Measurements from ENCODE around the gene TET1. TPM values are rescaled to one million over a fixed set of nuclear protein-coding genes. Genes with fewer than 3 reads are reported as not detected.
A peak's percentile ranks its signal among the peaks of the same experiment; 100 is the strongest.
"Not testable (repeated sequence)": the region's sequence is repeated elsewhere in the genome, so short reads cannot be mapped to it uniquely, and the experiment has no call there.

The TET1 gene
- total RNA-seq, 8 experiments from 2014 or later = 0.10 to 29.8 (median 23.4) TPM

GRCh38 chr10:68696018-68696417 lies 135.9 kb downstream of the TET1 start:
- no peaks in the 10 kb centered on the region for H3K4me1 ChIP-seq (replicated peaks in 1 of 2)
- H3K4me3 ChIP-seq = no peak overlapping the region
- ATAC-seq (replicated peaks in 6 of 8) = peak in 1 of 8 experiments; percentile 22
- no peak overlapping the region for H3K27ac ChIP-seq
- 50 to 100% (median 72%) methylated on average over 1 of the region's 1 CpG; no CpG with 5 or more reads in 4 of the 10 experiments for WGBS, 10 experiments
- in situ Hi-C loops (cut with MboI; ENCODE audit: low pct_unique_long_range_greater_than_20kb in 2 of 9, low sequenced_read_pairs in 9 of 9, unreplicated experiment in 9 of 9) = no loop called here

GRCh38 chr10:68697106-68697505 lies 137.0 kb downstream of the TET1 start:
- WGBS, 10 experiments = 95 to 100% (median 100%) methylated on average over 1 of the region's 1 CpG; no CpG with 5 or more reads in 1 of the 10 experiments
- no peak for ATAC-seq (replicated peaks in 6 of 8)
- H3K4me3 ChIP-seq = no peak overlapping the region
- in situ Hi-C loops (cut with MboI; ENCODE audit: low pct_unique_long_range_greater_than_20kb in 2 of 9, low sequenced_read_pairs in 9 of 9, unreplicated experiment in 9 of 9) = no loop called here
- no peak overlapping the region for H3K27ac ChIP-seq
- H3K4me1 ChIP-seq (replicated peaks in 1 of 2) = no peaks in the 10 kb centered on the region

GRCh38 chr10:68700197-68700596 lies 140.1 kb downstream of the TET1 start:
- Histone ChIP-seq H3K27ac (no peak overlapping the region), H3K4me3 (no peak overlapping the region), H3K4me1 (replicated peaks in 1 of 2) (no peaks in the 10 kb centered on the region)
- no peak for ATAC-seq (replicated peaks in 6 of 8)
- 18 to 85% (median 43%) methylated on average over 1 of the region's 1 CpG; no CpG with 5 or more reads in 3 of the 10 experiments for WGBS, 10 experiments
- in situ Hi-C loops (cut with MboI; ENCODE audit: low pct_unique_long_range_greater_than_20kb in 2 of 9, low sequenced_read_pairs in 9 of 9, unreplicated experiment in 9 of 9) = loop anchor here in 1 of 9 experiments (25.0 kb wide), 1 partner anchor 138 kb away; the partner anchor contains the start of gene TET1

GRCh38 chr10:68705548-68705947 lies 145.4 kb downstream of the TET1 start:
- Histone ChIP-seq H3K27ac (no peak overlapping the region), H3K4me3 (no peak overlapping the region), H3K4me1 (replicated peaks in 1 of 2) (no peaks in the 10 kb centered on the region)
- WGBS, 10 experiments = 0 to 88% methylated on average over 1 of the region's 1 CpG; no CpG with 5 or more reads in 8 of the 10 experiments
- ATAC-seq (replicated peaks in 6 of 8) = no peak
- in situ Hi-C loops (cut with MboI; ENCODE audit: low pct_unique_long_range_greater_than_20kb in 2 of 9, low sequenced_read_pairs in 9 of 9, unreplicated experiment in 9 of 9) = loop anchor here in 1 of 9 experiments (25.0 kb wide), 1 partner anchor 143 kb away; the partner anchor contains the start of gene TET1

- H3K4me1 ChIP-seq (replicated peaks in 1 of 2); H3K27ac ChIP-seq; ATAC-seq (replicated peaks in 6 of 8); H3K4me3 ChIP-seq: not testable (repeated sequence)
- WGBS, 10 experiments = 61 to 100% (median 93%) methylated on average over 1 to 4 of the region's 5 CpGs; no CpG with 5 or more reads in 2 of the 10 experiments
- in situ Hi-C loops (cut with MboI; ENCODE audit: low pct_unique_long_range_greater_than_20kb in 2 of 9, low sequenced_read_pairs in 9 of 9, unreplicated experiment in 9 of 9) = loop anchor here in 1 of 9 experiments (25.0 kb wide), 1 partner anchor 147 kb away; the partner anchor contains the start of gene TET1
These were observed 148.8 kb downstream of the TET1 start for GRCh38 chr10:68708987-68709386.

- in situ Hi-C loops (cut with MboI; ENCODE audit: low pct_unique_long_range_greater_than_20kb in 2 of 9, low sequenced_read_pairs in 9 of 9, unreplicated experiment in 9 of 9) = loop anchor here in 1 of 9 experiments (25.0 kb wide), 1 partner anchor 151 kb away; the partner anchor contains the start of gene TET1
- 87 to 100% (median 97%) methylated on average over 3 to 10 of the region's 13 CpGs; no CpG with 5 or more reads in 1 of the 10 experiments for WGBS, 10 experiments
- not testable (repeated sequence) for H3K4me1 ChIP-seq (replicated peaks in 1 of 2); ATAC-seq (replicated peaks in 6 of 8); H3K4me3 ChIP-seq; H3K27ac ChIP-seq
These were observed 152.9 kb downstream of the TET1 start for GRCh38 chr10:68713065-68713464.

GRCh38 chr10:68717435-68717834 lies 157.3 kb downstream of the TET1 start:
- H3K4me3 ChIP-seq = no peak overlapping the region
- no peak for ATAC-seq (replicated peaks in 6 of 8)
- H3K4me1 ChIP-seq (replicated peaks in 1 of 2) = peaks cover 0 to 2% of the 10 kb centered on the region in 2 donors
- in situ Hi-C loops (cut with MboI; ENCODE audit: low pct_unique_long_range_greater_than_20kb in 2 of 9, low sequenced_read_pairs in 9 of 9, unreplicated experiment in 9 of 9) = loop anchor here in 1 of 9 experiments (25.0 kb wide), 1 partner anchor 155 kb away; the partner anchor contains the start of gene TET1
- WGBS, 10 experiments = no CpG with 5 or more reads among the region's 3 CpGs
- no peak overlapping the region for H3K27ac ChIP-seq

GRCh38 chr10:68720793-68721672 lies 160.9 kb downstream of the TET1 start, which contains the start of gene CCAR1:
Gene CCAR1 (plus strand): TSS chr10:68721239. CDS start chr10:68722505, 1,266 bp downstream.
- 0 to 2% (median 1%) methylated on average over 3 to 37 of the region's 72 CpGs; no CpG with 5 or more reads in 3 of the 10 experiments for WGBS, 10 experiments
- Histone ChIP-seq H3K4me1 (replicated peaks in 1 of 2) (peaks cover 2 to 4% of the 10 kb centered on the region in 2 donors), H3K4me3 (peak within 1 kb of the TSS; percentile 81 to 96 (median 90)), H3K27ac (peak within 1 kb of the TSS; percentile 96 to 97)
- ATAC-seq (replicated peaks in 6 of 8) = peak; percentile 97 to 99 (median 98)
- in situ Hi-C loops (cut with MboI; ENCODE audit: low pct_unique_long_range_greater_than_20kb in 2 of 9, low sequenced_read_pairs in 9 of 9, unreplicated experiment in 9 of 9) = loop anchor here in 1 of 9 experiments (25.0 kb wide), 1 partner anchor 159 kb away; the partner anchor contains the start of gene TET1

- 0 to 22% (median 0%) methylated on average over 1 to 14 of the region's 27 CpGs; no CpG with 5 or more reads in 2 of the 10 experiments for WGBS, 10 experiments
- ATAC-seq (replicated peaks in 6 of 8) = peak in 2 of 8 experiments; percentile 26 to 35
- Histone ChIP-seq H3K27ac (peak overlapping the region; percentile 96 to 97), H3K4me3 (peak overlapping the region; percentile 81 to 96 (median 90)), H3K4me1 (replicated peaks in 1 of 2) (peaks cover 2 to 4% of the 10 kb centered on the region in 2 donors)
- in situ Hi-C loops (cut with MboI; ENCODE audit: low pct_unique_long_range_greater_than_20kb in 2 of 9, low sequenced_read_pairs in 9 of 9, unreplicated experiment in 9 of 9) = loop anchor here in 1 of 9 experiments (25.0 kb wide), 1 partner anchor 160 kb away; the partner anchor contains the start of gene TET1
These were observed 161.7 kb downstream of the TET1 start for GRCh38 chr10:68721673-68722335.

GRCh38 chr10:68725016-68725415 lies 164.9 kb downstream of the TET1 start:
- WGBS, 10 experiments = 92 to 100% (median 95%) methylated on average over 2 to 14 of the region's 14 CpGs; no CpG with 5 or more reads in 1 of the 10 experiments
- H3K4me3 ChIP-seq = no peak overlapping the region
- in situ Hi-C loops (cut with MboI; ENCODE audit: low pct_unique_long_range_greater_than_20kb in 2 of 9, low sequenced_read_pairs in 9 of 9, unreplicated experiment in 9 of 9) = loop anchor here in 2 of 9 experiments (25.0 kb wide), 2 partner anchors 187 to 338 kb away; partner anchors contain the start of gene DDX50 (in 1 of the 2)
- peaks cover 2 to 4% of the 10 kb centered on the region in 2 donors for H3K4me1 ChIP-seq (replicated peaks in 1 of 2)
- H3K27ac ChIP-seq = no peak overlapping the region
- ATAC-seq (replicated peaks in 6 of 8) = no peak

- no peak for ATAC-seq (replicated peaks in 6 of 8)
- Histone ChIP-seq H3K4me3 (no peak overlapping the region), H3K4me1 (replicated peaks in 1 of 2) (peaks cover 0 to 4% of the 10 kb centered on the region in 2 donors), H3K27ac (no peak overlapping the region)
- 78 to 100% (median 95%) methylated on average over 1 to 9 of the region's 9 CpGs for WGBS, 10 experiments
- in situ Hi-C loops (cut with MboI; ENCODE audit: low pct_unique_long_range_greater_than_20kb in 2 of 9, low sequenced_read_pairs in 9 of 9, unreplicated experiment in 9 of 9) = loop anchor here in 2 of 9 experiments (25.0 kb wide), 2 partner anchors 185 to 340 kb away; partner anchors contain the start of gene DDX50 (in 1 of the 2)
These were observed 167.0 kb downstream of the TET1 start for GRCh38 chr10:68727146-68727545.

- H3K4me3 ChIP-seq = no peak overlapping the region
- no peak for ATAC-seq (replicated peaks in 6 of 8)
- no peak overlapping the region for H3K27ac ChIP-seq
- 81 to 100% (median 98%) methylated on average over 1 to 8 of the region's 8 CpGs; no CpG with 5 or more reads in 2 of the 10 experiments for WGBS, 10 experiments
- no peaks in the 10 kb centered on the region for H3K4me1 ChIP-seq (replicated peaks in 1 of 2)
- in situ Hi-C loops (cut with MboI; ENCODE audit: low pct_unique_long_range_greater_than_20kb in 2 of 9, low sequenced_read_pairs in 9 of 9, unreplicated experiment in 9 of 9) = loop anchor here in 2 of 9 experiments (25.0 kb wide), 2 partner anchors 180 to 345 kb away; partner anchors contain the start of gene DDX50 (in 1 of the 2)
These were observed 172.5 kb downstream of the TET1 start for GRCh38 chr10:68732651-68733050.

All from motor neuron (in vitro differentiated cells).